Upper lobe of left lung (tissue), 6 donors: ENCODE measurements around the gene PHOX2B. TPM values are rescaled to one million over a fixed set of nuclear protein-coding genes. Genes with fewer than 3 reads are reported as not detected.

Experiments used
- ATAC-seq, 2 donors: fragments of 200-7000 bp; cut with Tn5 transposase; one replicate each; pipeline ENCODE4 v1.9.1; 2022; ENCODE audit warnings: mild to moderate bottlenecking in 2 of 2, moderate library complexity in 2 of 2; ENCODE audit not compliant: low FRiP score in 2 of 2
- DNase-seq, 2 donors: peaks; one replicate each; pipeline ENCODE4 v3.0.0-alpha.2; 2019 to 2020
- H3K27ac ChIP-seq, 4 donors: fragments of 200-600 bp; sonication (generic); one replicate each; pipeline ENCODE4 v1.5.1; 2016 to 2019
- H3K27me3 ChIP-seq, 4 donors: fragments of 200-600 bp; sonication (generic); one replicate each; pipeline ENCODE4 v1.5.1; 2017 to 2019
- H3K36me3 ChIP-seq, 4 donors: fragments of 200-600 bp; sonication (generic); one replicate each; pipeline ENCODE4 v1.5.1; 2016 to 2019
- H3K4me1 ChIP-seq, 4 donors: fragments of 200-600 bp; sonication (generic); one replicate each; pipeline ENCODE4 v1.5.1; 2018 to 2019
- H3K4me3 ChIP-seq, 4 donors: fragments of 200-600 bp; sonication (generic); one replicate each; pipeline ENCODE4 v1.5.1; 2017 to 2019; ENCODE audit warnings: mild to moderate bottlenecking in 2 of 4, moderate library complexity in 1 of 4
- H3K9me3 ChIP-seq, 4 donors: fragments of 200-600 bp; sonication (generic); one replicate each; pipeline ENCODE4 v1.5.1; 2018 to 2019
- EP300 ChIP-seq, 4 donors: sonication (generic); formaldehyde crosslinking; IDR thresholded peaks; one replicate each; pipeline ENCODE4 v1.5.1; 2017; ENCODE audit warnings: antibody characterized with exemption in 4 of 4, control low read depth in 2 of 4
- POLR2A ChIP-seq, 4 donors: fragments of 450-650 bp; IDR thresholded peaks; one replicate each; pipeline ENCODE4 v1.5.1; 2016 to 2017; ENCODE audit warnings: antibody characterized with exemption in 4 of 4, mild to moderate bottlenecking in 2 of 4
- POLR2AphosphoS5 ChIP-seq, 2 donors: sonication (generic); formaldehyde crosslinking; IDR thresholded peaks; one replicate each; pipeline ENCODE4 v1.5.1; 2017; ENCODE audit warnings: antibody characterized with exemption in 2 of 2
- WGBS, 2 donors: methylation state at CpG; one replicate each; pipeline ENCODE4 v1.1.5; 2017 to 2018; 5-methylcytosine and 5-hydroxymethylcytosine counted together
- total RNA-seq, 6 donors: library from RNA; depleted of rRNA in 4 of 6; stranded (reverse); fragments of >200 nt in 4 of 6; gene quantifications; one replicate each; pipeline versions ENCODE4 v1.1.0 to v1.2.1, GENCODE V29; 2016 to 2021
- TF ChIP-seq, protein P1 (sequence below), 6 experiments: fragments of 450-650 bp in 4 of 6; fragments of 200-600 bp in 2 of 6; sonication (generic) in 2 of 6; IDR thresholded peaks; one replicate each; pipeline ENCODE4 v1.5.1; 2016 to 2019; ENCODE audit warnings: antibody characterized with exemption in 6 of 6
- donor health status: DM: no; HTN: no; CAD: no; lungs with moderate emphysema.
- donor health status: DM: no; HTN: yes; CAD: no; lungs with severe emphysema.

PHOX2B gene
- not detected for total RNA-seq

DNA sequence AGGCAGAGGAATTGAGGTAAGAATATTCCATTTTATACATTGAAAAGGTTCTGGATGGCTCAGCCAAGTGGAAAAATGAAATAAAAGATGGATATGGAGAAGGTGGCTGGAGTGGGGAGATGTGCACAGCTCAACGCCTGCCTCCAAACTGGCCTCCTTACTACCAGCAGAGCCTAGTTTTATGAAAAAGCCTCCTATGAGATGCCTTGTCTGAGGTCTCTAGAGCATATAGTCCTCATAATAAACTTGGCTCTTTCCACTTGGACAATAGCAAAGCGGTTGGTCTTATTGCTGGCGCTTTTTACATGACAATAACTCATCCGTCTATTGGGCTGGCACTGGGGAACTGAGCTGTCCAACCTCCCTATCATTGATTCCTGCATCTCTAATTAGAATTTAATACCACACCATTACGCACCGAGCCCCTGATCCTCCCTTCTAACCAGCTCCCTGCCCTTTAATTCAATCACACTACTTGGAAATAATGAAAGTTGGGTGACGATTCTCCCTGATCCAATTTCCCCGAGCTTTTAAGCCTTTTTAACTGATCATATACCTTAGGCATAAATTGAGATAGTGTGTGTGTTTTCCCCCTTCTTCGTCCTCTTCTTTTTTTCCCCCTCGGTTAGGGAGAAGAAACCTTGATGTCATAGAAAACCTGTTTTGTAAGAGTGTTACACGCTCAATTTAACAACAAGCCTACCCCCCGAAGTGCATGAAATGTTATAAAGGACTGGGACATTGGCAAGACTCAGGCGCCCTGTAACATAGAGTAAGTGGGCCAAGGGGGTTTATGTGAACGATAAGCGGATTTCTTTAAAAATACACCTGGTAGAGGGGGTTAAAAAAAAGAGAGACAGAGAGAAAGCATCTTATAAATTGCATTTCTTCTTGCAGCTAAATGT, at the start of gene PHOX2B:
TSS of gene PHOX2B (minus strand) at position 155 of the 905 bp plus-strand sequence. CDS start at position 40, 115 bp downstream.
- no peak within 1 kb of the TSS for H3K4me3 ChIP-seq
- TF ChIP-seq POLR2A (IDR thresholded peaks at IDR 0.05) (no peak), EP300 (IDR thresholded peaks at IDR 0.05) (no peak), POLR2AphosphoS5 (IDR thresholded peaks at IDR 0.05) (no peak)
- TF ChIP-seq, protein P1, sequence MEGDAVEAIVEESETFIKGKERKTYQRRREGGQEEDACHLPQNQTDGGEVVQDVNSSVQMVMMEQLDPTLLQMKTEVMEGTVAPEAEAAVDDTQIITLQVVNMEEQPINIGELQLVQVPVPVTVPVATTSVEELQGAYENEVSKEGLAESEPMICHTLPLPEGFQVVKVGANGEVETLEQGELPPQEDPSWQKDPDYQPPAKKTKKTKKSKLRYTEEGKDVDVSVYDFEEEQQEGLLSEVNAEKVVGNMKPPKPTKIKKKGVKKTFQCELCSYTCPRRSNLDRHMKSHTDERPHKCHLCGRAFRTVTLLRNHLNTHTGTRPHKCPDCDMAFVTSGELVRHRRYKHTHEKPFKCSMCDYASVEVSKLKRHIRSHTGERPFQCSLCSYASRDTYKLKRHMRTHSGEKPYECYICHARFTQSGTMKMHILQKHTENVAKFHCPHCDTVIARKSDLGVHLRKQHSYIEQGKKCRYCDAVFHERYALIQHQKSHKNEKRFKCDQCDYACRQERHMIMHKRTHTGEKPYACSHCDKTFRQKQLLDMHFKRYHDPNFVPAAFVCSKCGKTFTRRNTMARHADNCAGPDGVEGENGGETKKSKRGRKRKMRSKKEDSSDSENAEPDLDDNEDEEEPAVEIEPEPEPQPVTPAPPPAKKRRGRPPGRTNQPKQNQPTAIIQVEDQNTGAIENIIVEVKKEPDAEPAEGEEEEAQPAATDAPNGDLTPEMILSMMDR (IDR thresholded peaks at IDR 0.05), result no peak
- no peak for ATAC-seq
- H3K36me3 ChIP-seq, result no peaks in the 10 kb centered on the region
- H3K4me1 ChIP-seq, result peaks cover 0 to 34% (median 0%) of the 10 kb centered on the region in 4 donors
- DNase-seq, result no peak
- 8 to 10% methylated on average over 15 of the region's 15 CpGs for whole genome bisulfite sequencing, 2 donors
- no peak within 1 kb of the TSS for H3K27ac ChIP-seq
- peaks cover 0 to 57% (median 33%) of the 10 kb centered on the region in 4 donors for H3K27me3 ChIP-seq
- H3K9me3 ChIP-seq, result peaks cover 0 to 5% (median 0%) of the 10 kb centered on the region in 4 donors

DNA sequence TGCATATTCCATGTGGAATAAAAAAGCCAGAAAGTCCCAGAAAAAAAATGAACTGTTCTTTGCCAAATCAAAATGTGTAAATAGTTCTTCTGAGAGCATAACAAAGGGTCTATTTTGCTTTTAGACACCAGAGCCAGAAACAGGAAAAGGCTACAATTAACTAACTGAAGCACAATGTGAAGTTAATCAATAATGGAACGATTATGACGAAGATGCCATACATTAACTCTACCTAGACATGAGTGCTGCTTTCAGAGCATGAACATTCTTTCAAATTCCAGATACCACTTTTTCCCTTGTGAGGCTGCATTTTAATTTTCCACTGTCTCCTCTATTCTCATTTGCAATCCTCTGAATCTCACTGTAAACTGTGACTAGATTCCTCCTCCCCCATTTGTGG, 48.7 kb upstream of the PHOX2B start:
- no peaks in the 10 kb centered on the region for H3K4me1 ChIP-seq
- TF ChIP-seq, protein P1 (IDR thresholded peaks at IDR 0.05), result no peak
- TF ChIP-seq POLR2A (IDR thresholded peaks at IDR 0.05) (no peak), POLR2AphosphoS5 (IDR thresholded peaks at IDR 0.05) (no peak), EP300 (IDR thresholded peaks at IDR 0.05) (no peak)
- DNase-seq, result no peak
- H3K36me3 ChIP-seq, result no peaks in the 10 kb centered on the region
- WGBS, 2 donors, result 40 to 60% methylated on average over 2 of the region's 2 CpGs
- no peak overlapping the region for H3K4me3 ChIP-seq
- ATAC-seq, result no peak
- H3K27me3 ChIP-seq, result no peaks in the 10 kb centered on the region
- H3K27ac ChIP-seq, result no peak overlapping the region
- no peaks in the 10 kb centered on the region for H3K9me3 ChIP-seq

DNA sequence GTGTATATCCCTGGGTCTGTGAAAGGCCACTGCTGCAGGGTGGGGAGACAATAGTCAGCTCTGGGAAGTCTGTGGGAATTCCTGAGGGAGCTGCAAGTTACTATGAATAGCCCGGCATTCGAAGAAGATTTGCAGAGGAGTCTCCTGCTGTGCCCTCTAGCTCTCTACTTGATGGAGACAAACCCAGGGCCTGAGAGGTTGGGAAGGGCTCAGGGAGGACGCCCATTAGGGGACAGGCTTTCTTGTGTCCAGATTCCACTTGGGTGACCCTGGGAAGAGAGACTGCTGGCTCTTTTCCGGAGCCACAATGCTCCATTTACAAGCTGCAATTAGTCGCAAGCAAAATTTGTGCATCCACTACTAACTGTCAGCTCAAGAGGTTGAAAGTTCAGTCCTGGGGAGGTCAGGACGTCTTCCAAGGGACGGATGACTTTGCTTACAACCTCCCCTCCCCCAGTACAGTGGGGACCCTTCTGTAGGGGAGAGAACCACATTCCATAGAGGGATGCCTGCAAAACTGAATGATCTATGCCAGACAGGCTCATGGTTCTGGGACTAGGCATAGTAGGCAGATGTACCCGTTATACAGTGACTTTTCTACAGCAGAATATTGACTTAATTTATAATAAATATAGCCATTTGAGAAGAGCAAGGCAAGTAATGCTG, 48.2 kb upstream of the PHOX2B start:
- Histone ChIP-seq H3K36me3 (no peaks in the 10 kb centered on the region), H3K4me1 (no peaks in the 10 kb centered on the region), H3K4me3 (no peak overlapping the region), H3K27ac (no peak overlapping the region), H3K27me3 (no peaks in the 10 kb centered on the region), H3K9me3 (no peaks in the 10 kb centered on the region)
- 28 to 33% methylated on average over 5 to 8 of the region's 8 CpGs for WGBS, 2 donors
- ATAC-seq (no peak), DNase-seq (no peak)
- TF ChIP-seq EP300 (IDR thresholded peaks at IDR 0.05) (no peak), POLR2AphosphoS5 (IDR thresholded peaks at IDR 0.05) (no peak), POLR2A (IDR thresholded peaks at IDR 0.05) (no peak)
- TF ChIP-seq, protein P1 (IDR thresholded peaks at IDR 0.05), result no peak

DNA sequence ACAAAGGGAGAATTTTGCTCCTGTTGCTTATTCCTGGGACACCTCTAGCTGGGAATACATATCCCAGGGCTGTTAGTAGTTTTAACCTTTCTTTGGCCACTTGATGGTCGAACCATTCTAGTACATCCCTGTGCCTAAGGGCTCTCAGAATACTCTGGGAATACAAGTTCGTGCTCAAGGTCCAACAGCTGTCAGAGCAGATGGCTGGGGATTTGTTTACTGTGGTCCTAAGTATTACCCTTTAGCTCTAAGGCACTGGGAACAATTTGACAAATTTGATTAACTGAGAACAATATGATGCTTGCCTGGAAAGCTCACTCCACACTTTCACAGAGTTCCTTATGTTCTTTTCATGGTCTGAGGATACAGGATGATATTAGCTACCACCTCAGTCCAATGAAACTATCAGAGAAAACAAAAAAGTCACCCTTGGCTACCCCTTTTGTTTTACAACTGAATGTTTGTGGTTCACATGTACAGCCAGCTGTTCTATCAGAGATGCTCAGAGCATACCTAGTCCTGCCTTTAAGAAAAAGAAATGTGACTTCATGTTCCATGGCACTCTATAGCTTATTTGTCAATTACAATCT, 47.4 kb upstream of the PHOX2B start:
- H3K4me1 ChIP-seq, result no peaks in the 10 kb centered on the region
- WGBS, 2 donors, result 42 to 52% methylated on average over 2 of the region's 2 CpGs
- H3K27ac ChIP-seq, result no peak overlapping the region
- H3K36me3 ChIP-seq, result no peaks in the 10 kb centered on the region
- no peaks in the 10 kb centered on the region for H3K27me3 ChIP-seq
- ATAC-seq, result no peak
- no peak for DNase-seq
- H3K4me3 ChIP-seq, result no peak overlapping the region
- TF ChIP-seq POLR2AphosphoS5 (IDR thresholded peaks at IDR 0.05) (no peak), EP300 (IDR thresholded peaks at IDR 0.05) (no peak)
- H3K9me3 ChIP-seq, result no peaks in the 10 kb centered on the region

DNA sequence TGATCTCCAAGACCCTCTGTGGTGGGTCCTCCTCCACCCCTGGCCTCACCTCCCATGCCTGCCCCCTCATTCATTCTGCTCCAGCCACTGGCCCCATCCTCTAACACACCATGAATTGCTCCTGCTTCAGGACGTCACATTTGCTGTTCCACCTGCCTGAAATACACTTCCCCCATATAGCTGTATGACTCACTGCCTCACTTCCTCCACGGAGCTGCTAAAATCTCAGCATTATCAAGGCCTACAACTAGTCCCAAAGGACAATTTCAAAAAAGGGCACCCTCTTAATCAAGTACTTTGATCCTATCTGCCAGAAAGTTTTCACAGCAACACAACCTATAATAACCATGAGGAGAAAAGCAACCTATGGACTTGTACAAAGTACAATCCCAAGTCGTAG, 43.6 kb upstream of the PHOX2B start:
- ATAC-seq, result no peak
- TF ChIP-seq POLR2A (IDR thresholded peaks at IDR 0.05) (no peak), POLR2AphosphoS5 (IDR thresholded peaks at IDR 0.05) (no peak), EP300 (IDR thresholded peaks at IDR 0.05) (no peak)
- TF ChIP-seq, protein P1 (IDR thresholded peaks at IDR 0.05), result no peak
- WGBS, 2 donors, result 51 to 54% methylated on average over 3 of the region's 3 CpGs

More for the DNA sequence above, 43.6 kb upstream of the PHOX2B start:
- no peaks in the 10 kb centered on the region for H3K36me3 ChIP-seq
- no peaks in the 10 kb centered on the region for H3K4me1 ChIP-seq
- H3K27me3 ChIP-seq, result no peaks in the 10 kb centered on the region
- no peak overlapping the region for H3K4me3 ChIP-seq
- H3K9me3 ChIP-seq, result no peaks in the 10 kb centered on the region
- H3K27ac ChIP-seq, result no peak overlapping the region
- no peak for DNase-seq
